HS-27A (cell line): Measurements from ENCODE around the gene SLCO3A1.
"Not testable (repeated sequence)": the region's sequence is repeated elsewhere in the genome, so short reads cannot be mapped to it uniquely, and the experiment has no call there.

Source experiments
- DNase-seq: peaks from one replicate; pipeline ENCODE4 v3.0.0-alpha.2; 2012; ENCODE audit warnings: low read depth, missing footprints

SLCO3A1 gene

DNA sequence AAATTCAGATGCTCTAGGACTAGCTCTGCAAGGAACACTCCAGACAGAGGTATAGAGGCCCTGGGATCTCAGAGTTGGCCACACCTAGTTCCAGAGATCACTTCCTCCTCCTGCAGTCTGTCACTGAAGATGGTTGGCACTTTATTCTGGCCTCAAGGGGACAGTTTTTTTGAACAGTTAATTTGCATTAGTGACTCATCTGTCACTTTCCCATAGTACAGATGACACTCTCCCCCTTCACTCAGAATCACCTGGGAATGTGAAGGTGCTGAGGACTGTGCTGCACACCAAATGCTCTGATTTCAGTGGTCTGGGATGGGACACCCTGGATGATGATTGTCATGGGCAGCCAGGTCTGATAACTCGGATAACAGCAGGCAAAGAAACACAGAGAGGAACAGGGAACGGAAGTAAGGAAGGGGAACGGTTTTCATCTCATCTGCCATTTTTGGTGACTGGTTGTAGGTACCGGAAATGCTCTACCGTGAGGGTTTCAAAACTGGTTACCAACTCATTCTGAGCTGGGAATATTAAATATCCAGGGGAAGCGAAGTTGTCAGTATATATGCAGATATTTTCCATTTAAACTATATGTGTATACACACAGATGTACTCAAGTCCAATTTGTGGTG lies 307.6 kb downstream of the SLCO3A1 start:
- DNase-seq = no peak

DNA sequence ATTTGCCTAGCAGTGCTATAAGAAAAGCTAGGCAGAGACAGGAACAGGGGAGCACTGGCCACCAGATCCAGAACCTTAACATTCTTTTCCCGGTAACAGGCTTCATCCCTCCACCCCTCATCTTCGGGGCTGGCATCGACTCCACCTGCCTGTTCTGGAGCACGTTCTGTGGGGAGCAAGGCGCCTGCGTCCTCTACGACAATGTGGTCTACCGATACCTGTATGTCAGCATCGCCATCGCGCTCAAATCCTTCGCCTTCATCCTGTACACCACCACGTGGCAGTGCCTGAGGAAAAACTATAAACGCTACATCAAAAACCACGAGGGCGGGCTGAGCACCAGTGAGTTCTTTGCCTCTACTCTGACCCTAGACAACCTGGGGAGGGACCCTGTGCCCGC lies 309.1 kb downstream of the SLCO3A1 start:
- no peak for DNase-seq

DNA sequence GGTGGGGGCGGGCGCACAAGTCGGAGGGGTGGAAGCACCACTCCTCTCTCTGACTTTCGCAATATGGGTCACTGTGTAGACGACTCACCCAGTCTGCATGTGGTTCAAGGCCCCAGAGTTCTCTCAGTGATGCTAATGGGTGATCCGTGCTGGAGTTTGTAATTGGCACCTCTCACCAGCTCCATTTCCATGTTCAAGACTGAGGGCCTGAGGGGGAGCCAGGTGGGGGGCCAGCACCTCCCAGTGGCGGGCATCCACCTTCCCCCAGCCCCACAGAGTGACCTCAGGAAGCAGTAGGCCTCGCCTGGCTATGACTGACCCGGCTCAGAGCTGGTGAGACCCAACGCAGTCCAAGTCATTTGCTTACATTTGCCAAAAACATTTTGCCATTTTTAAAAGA lies 310.1 kb downstream of the SLCO3A1 start:
- DNase-seq = no peak

DNA sequence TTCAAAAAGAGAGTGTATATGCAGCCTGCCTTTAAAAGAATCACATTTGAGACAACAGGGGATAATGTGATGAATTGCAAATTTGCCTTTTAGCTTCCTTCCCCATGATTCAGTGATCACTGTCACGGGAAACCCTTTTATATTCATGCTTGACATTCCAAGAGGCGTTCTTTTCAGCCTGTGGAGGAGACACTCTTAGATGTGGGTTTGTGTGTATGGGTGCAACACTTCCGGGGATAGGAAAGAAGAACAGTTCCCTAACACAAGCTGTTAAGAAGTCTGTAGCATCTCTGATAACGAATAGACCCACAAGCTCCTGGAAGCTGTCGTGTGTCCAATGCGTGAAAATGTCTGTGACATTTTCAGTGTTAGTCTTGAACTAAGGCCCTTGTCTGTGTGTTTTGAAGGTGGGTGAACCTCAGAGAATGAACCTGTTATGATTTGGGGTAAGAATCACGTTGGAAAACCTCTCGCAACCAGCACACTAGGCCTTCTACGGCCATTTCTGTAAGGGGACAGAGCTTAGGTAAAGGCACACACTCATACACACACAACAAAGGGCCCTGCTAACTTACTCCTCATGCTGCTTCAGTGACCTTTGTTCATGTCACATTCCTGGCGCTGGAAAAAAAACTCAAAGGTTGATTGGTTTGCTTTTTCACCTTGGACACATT lies 311.0 kb downstream of the SLCO3A1 start:
- DNase-seq = no peak

DNA sequence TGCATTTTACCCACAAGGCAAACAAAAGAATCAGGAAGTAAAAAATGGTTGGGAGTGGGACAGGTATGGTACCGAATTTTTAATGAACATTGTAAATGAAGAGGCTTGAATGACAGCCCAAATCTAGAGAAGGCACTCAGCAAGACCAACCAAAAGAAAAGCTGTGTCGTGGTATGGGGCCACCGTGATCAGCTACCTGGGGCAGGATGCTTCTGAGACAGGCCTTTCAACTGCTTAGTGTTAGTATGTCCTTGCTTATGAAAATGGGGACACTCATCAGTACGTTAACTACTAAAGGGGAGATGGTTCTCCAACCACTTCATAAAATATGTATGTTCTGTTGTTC lies 311.5 kb downstream of the SLCO3A1 start:
- DNase-seq = no peak

DNA sequence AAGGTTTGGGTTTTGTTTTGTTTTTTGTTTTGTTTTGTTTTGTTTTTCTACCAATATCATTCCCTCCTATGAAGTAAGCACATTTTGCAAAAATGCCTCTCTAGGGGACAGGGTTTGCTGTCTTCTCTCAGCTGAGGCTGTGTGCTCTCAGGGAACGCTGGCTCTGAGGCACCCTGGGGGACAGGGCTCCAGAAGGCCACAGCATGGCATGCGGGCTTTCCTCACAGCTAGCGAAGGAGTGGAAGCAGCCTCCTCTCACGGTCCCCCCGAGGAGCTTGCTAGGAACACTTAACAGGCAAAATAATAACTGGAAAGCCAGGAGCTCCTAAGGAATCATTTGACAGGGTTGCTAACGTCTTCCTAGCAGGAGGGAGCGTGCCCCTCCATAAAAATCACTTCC lies 312.5 kb downstream of the SLCO3A1 start:
- no peak for DNase-seq

DNA sequence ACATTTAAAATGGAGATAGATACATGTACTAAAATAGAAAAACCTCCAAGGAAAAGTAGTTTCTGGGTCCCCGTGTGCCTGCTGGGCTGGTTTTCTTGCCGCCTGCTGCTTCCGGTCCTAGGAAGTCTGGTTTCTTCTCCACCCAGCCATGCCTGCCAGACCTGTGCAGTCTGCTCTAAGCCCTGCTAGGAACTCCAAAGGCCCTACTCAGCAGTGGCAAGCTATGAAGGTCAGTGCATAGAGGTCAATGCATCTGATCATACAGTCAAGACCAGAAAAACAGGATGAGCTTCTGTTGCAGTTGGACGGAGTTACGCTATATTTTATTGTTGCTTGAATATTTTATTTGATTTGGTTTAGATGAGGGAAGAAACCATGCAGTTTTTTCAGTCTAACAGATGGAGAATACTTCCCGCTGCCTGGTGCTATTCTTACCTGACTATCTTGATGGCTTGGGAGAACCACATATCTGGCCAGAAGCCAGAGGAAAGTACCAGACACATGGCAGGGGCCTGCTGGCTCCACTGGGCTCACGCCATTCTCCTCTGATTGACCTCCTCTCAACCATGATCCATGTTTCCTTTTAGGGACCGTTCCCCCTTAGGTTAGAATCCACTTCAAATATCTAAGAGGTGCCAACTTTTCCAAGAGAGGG lies 313.4 kb downstream of the SLCO3A1 start:
- no peak for DNase-seq

DNA sequence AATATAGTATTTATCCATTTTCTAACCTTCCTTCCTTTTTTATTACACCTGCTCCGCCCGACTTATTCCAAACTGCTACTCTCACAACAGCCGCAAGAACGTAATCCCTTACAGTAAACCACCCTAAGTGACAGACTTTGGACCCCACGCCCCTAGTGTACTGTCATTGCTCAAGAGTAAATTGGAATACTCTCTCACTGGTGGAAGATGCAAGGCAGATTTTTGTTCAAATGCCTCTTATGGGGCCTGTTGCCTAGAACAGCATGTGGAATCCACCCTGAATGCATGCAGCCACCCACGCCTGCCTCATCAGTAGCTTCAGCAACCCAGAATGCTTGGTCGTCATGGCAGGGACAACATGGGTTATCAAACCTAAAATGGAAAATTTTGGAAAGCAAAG lies 313.9 kb downstream of the SLCO3A1 start:
- DNase-seq = no peak

DNA sequence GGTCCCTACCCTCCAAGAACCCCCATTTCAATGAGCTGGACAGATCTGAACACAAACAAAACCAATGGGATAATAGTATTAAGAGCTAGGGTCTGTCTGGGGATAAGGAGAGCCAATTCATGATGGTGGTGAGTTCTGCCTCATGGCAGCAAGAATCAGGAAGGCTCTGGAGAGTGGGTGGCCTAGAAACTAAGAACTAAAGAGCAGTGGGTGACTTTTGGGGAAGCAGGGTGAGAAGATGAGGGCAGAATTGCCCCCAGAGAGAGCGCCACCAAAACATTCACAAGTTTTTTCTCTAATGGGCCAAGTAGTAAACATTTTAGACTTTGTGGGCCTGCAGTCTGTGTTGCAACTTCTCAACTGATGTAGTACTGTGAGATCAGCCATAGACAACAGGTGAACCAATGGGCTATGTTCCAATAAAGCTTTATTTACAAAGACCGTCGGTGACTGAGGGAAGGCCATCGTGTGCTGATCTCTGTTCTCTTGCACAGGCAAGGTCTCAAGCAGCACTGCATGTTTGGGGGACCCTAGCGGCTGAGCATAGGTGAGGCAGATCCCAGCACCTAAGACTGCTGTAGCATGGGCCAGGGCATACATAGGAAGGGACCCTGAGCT lies 314.7 kb downstream of the SLCO3A1 start:
- no peak for DNase-seq

DNA sequence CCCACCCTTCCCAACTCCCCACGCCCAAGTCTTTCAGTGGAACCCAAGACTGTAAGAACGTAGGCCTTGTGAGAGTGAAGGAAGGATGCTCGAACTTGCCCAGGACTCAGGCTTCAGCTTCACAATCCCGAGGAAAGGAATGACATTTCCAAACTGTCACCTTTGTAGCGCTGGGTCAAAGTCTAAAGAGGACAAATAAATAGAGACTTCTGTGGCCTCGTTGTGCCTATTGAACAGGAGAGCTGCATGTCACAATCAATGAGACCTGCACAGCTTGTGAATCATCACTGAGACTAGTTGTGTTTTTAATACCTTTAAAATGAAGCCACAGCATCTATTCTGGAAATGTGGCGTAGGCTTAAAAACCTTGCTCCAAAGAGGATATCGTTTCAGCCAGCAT lies 317.4 kb downstream of the SLCO3A1 start:
- DNase-seq = no peak

DNA sequence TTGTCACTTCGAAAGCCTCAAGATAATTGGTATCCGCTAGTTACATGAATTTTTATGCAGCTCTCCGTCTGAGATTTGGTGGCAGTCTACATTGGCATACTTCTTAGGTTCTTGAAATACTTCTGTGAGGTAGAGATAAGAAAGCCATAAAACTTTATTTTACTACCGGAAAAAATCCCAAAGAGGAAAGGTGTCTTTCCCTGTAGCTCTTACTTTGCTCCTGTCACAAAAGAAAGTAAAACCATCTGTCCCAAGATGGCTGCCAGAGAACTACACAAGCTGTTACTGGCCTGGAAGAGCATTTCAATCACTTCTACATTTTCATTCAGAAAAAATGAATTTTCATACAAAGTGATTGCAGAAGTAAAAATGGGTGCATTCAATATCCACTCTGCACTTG lies 325.4 kb downstream of the SLCO3A1 start:
- no peak for DNase-seq

DNA sequence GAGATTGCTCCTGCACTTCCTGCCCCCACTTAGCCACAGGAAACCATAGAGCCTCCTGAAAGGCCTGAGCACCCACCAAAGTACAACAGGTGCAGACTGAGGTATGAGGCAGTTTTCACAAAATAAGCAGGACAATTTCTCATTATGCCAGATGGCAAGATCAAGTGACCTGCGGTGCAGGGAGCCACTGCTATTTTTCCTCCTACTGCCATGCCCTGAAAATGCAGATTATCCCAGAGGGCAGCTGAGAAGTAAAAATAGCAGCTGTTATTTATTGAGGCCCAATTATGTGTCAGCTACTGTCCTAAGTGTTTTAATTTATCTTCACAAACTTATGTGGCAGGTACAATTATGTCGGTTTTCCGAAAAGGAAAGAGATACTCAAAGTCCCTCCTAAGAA lies 330.6 kb downstream of the SLCO3A1 start:
- DNase-seq = no peak

DNA sequence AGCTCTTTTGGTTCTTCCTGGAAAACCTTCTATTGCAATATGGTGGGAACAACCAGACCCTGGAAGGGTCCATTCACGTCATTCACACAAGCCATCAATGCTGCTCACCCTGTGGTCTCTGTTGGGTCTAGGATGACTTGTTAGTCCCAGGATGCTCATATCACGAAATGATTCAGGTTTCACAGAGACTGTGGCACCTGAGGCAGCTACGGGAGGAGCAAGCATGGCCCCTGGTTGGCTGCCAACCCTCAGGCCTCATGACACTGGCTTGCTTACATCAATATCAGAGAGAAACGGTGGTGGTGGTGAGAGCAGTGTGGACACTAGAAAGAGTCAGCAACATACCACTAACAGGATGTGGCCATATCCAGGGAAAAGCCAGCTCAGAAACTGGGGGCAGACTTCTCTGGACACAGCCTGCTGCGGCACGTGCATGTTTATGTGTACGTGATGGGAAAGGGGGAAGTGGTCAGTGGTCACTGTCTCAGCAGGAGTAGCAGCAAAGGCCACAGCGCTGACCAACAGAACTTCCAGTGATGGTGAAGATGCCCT lies 331.2 kb downstream of the SLCO3A1 start:
- DNase-seq = no peak

DNA sequence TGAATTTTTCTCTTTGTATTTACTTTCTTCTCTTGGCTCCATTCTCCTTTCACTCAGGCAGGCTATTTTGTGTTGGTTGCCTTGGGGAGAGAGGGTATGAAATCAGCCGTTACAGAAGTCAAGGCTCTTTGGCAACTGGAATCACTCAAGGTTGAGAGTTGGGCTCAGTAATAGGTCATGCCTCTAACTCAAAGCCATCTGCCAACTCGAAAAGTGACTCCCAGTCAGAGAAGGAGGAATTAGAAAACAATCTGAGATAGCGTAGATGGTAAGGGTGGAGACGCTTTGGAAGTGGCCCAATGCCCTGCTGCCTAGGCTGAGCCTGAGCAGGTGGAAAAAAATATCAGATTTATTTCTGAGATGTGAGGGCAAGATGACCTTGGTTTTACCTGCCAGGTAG lies 334.5 kb downstream of the SLCO3A1 start:
- no peak for DNase-seq

DNA sequence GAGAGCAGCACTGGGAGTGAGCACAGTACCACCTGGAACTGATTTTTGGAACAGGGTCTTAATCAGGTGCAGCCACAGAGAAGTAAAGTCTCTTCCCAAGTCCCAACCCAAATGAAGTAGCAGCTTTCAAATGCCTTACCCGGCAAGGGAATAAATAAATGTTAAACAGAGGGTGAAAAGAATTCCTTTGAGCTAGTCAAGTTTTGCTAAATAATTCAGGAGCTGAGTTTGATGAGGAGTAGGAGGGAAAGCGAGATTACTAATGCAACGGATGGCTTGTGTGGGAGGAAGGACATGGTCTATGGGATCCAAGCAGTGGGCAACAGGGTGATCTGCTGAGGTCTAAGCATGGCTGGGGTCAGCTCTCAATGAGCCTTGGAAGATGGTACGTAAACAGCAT lies 335.7 kb downstream of the SLCO3A1 start:
- no peak for DNase-seq

DNA sequence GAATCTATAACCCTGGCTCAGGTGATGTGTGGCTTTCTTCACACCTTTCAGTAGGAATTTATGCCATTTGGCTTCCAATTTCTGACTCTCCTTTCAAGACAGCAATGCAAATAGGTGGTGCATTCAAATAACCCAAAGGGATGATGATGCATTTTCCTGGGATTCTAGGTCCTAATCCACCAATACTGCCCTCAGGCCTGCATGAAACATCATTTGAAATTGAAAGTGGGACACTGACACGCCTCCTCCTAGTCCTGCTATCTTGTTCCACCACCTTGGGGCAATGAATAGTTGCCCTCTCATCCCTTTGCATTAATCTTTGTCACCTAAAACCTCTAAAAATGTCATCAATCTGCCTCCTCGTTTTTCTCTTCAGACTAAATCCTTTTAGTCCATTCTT lies 341.7 kb downstream of the SLCO3A1 start:
- no peak for DNase-seq

DNA sequence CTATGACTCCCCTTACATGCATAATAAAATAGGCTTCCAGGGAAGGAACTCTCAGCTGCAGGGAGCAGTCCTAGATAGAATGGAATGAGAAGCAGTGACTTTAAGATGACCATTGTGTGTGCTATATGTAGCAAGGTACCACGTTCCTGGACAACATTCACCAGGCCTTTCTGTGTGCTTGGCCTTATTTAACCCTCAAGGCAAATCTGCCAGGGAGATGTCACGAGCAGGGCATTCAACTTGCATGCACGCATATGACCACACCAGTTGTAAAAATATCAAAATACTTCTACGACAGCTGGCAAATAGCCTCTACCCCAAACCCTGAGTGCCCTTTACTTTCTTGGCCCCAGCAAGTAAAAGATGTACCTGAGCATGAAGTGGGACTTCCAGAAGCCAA lies 342.8 kb downstream of the SLCO3A1 start:
- DNase-seq = no peak

DNA sequence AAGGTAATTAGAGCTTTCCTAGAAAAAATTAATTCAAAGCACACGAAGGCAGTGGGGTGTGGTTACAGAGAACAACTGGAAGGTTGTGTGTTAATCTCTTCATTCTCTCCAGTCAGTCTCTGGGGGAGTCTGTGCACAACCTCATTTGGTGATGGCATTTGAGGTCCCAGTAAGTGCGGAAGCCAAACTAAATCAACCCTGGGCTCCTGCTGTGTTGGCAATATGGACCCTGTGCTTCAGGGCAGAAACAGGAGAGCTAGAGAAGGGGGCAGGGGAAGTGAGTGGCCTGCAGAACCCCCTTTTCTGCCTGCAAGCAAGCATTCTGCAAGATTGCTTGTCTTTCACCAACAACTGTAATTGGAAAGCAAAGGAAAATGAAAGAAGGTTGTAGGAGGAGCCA lies 344.2 kb downstream of the SLCO3A1 start:
- no peak for DNase-seq

DNA sequence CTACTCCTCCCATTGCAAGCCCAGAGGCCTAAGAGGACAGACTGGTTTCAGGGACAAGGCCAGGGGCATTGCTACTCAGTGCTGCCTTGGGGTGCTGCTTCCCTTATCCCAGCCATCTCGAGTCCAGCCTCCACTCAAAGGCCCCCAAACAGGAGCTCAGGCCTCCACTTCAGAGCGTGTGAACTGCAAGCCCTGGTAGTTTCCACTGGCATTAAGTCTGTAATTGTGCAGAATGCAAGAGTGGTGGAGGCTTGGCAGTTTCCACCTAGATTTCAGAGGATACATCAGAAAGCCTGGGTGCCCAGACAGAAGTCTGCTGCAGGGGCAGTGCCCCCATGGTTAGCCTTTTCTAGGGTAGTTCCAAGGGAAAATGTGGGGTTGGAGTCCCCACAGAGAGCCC lies 347.4 kb downstream of the SLCO3A1 start:
- DNase-seq = no peak

DNA sequence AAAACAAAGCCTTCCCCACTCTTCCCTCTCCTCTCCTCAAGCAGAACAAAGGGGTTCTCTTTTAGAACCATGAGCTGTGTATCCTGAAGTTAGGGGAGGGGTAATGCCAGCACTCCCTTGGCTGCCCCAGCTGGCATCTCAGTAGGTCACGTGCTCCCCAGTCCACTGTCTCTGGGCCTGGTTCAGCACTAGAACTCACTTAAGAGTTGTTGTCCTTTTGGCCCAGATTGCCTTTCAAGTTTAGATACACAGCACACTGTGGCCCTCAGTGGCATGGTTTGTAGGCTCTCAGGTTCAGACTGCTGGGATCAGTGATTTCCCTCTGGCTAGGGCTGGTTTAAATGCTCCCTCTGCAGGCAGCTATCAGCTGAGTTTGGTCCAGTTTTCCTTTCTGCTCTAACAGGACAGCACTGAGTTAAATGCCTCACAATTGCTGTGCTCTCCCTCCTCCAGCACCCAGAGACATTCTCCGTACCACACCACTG lies 351.8 kb downstream of the SLCO3A1 start:
- no peak for DNase-seq

DNA sequence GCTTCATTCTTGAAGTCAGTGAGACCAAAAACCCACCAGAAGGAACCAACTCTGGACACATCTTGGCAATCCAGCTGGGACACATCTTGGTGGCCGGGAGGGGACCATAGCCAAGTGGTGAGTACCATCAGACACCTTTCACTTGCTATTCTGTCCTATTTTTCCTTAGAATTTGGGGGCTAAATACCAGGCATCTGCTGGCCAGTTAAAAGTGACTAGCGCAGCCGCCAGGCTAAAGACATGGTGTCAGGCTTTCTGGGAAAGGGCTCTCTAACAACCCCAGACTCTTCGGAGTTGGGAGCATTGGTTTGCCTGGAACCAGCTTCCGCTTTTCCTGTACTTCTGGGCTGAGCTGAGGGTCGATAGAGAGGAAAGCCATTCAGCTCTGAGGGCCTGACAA lies 354.1 kb downstream of the SLCO3A1 start:
- not testable (repeated sequence) for DNase-seq
